ENCODE data around the gene ASTN2.

ASTN2 gene

GRCh38 chr9:116939161-116939560 is 475.7 kb downstream of the ASTN2 start:
- no peak for DNase-seq (ENCODE audit: extremely low read depth, low read depth)
- no peak overlapping the region for H3K4me3 ChIP-seq (replicated peaks; ENCODE audit: low read depth, low read length)
- TF ChIP-seq, protein P1, sequence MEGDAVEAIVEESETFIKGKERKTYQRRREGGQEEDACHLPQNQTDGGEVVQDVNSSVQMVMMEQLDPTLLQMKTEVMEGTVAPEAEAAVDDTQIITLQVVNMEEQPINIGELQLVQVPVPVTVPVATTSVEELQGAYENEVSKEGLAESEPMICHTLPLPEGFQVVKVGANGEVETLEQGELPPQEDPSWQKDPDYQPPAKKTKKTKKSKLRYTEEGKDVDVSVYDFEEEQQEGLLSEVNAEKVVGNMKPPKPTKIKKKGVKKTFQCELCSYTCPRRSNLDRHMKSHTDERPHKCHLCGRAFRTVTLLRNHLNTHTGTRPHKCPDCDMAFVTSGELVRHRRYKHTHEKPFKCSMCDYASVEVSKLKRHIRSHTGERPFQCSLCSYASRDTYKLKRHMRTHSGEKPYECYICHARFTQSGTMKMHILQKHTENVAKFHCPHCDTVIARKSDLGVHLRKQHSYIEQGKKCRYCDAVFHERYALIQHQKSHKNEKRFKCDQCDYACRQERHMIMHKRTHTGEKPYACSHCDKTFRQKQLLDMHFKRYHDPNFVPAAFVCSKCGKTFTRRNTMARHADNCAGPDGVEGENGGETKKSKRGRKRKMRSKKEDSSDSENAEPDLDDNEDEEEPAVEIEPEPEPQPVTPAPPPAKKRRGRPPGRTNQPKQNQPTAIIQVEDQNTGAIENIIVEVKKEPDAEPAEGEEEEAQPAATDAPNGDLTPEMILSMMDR (IDR thresholded peaks at IDR 0.05; ENCODE audit: low read depth, low read length, missing control alignments), result no peak

GRCh38 chr9:116937361-116937760 is 477.5 kb downstream of the ASTN2 start:
- TF ChIP-seq, protein P1 (IDR thresholded peaks at IDR 0.05; ENCODE audit: low read depth, low read length, missing control alignments), result no peak
- DNase-seq (ENCODE audit: extremely low read depth, low read depth), result no peak
- no peak overlapping the region for H3K4me3 ChIP-seq (replicated peaks; ENCODE audit: low read depth, low read length)

DNA sequence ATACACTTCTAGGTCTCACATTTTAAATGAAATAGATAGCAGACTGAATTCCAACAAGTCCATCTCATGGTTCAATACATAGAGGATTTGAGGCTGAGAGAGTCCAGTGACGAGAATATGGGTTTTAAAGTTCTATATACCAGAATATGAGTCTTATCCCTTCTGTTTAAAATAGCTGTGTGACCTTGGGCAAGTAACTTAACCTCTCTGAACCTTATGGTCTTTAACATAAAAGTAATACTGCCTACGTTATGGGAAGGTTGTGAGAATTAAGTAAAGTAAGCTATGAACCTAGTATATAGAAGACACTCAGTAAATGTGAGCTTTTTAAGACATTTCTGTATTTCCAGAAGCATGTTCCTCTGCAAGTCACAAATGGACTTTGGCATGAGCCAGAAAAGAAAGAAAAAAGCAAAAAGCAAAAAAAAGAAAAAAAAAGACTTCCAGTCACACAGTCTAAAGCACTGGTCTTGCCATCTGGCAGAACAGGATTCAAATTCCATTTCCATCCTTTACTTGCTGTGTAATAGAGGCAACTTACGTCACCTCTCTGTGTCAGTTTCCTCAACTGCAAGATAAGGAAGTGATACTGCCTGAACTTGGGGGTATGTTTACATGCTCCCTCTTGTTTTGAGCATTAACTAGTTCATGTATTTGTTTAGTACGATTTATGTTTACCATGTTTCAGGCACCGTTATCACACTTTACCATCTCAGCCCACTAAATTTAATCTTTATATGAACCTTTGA is 479.5 kb downstream of the ASTN2 start:
- TF ChIP-seq, protein P1 (IDR thresholded peaks at IDR 0.05; ENCODE audit: low read depth, low read length, missing control alignments), result no peak
- DNase-seq (ENCODE audit: extremely low read depth, low read depth), result no peak
- H3K4me3 ChIP-seq (replicated peaks; ENCODE audit: low read depth, low read length), result no peak overlapping the region

GRCh38 chr9:116934131-116934530 is 480.7 kb downstream of the ASTN2 start:
- TF ChIP-seq, protein P1 (IDR thresholded peaks at IDR 0.05; ENCODE audit: low read depth, low read length, missing control alignments), result no peak
- DNase-seq (ENCODE audit: extremely low read depth, low read depth), result no peak
- no peak overlapping the region for H3K4me3 ChIP-seq (replicated peaks; ENCODE audit: low read depth, low read length)

GRCh38 chr9:116933251-116933650 is 481.6 kb downstream of the ASTN2 start:
- no peak overlapping the region for H3K4me3 ChIP-seq (replicated peaks; ENCODE audit: low read depth, low read length)
- DNase-seq (ENCODE audit: extremely low read depth, low read depth), result no peak
- TF ChIP-seq, protein P1 (IDR thresholded peaks at IDR 0.05; ENCODE audit: low read depth, low read length, missing control alignments), result no peak

GRCh38 chr9:116929621-116930020 is 485.2 kb downstream of the ASTN2 start:
- TF ChIP-seq, protein P1 (IDR thresholded peaks at IDR 0.05; ENCODE audit: low read depth, low read length, missing control alignments), result no peak

GRCh38 chr9:116928884-116929283 is 486.0 kb downstream of the ASTN2 start:
- no peak overlapping the region for H3K4me3 ChIP-seq (replicated peaks; ENCODE audit: low read depth, low read length)
- DNase-seq (ENCODE audit: extremely low read depth, low read depth), result no peak
- TF ChIP-seq, protein P1 (IDR thresholded peaks at IDR 0.05; ENCODE audit: low read depth, low read length, missing control alignments), result no peak

More at GRCh38 chr9:116929621-116930020, 485.2 kb downstream of the ASTN2 start:
- H3K4me3 ChIP-seq (replicated peaks; ENCODE audit: low read depth, low read length), result no peak overlapping the region
- DNase-seq (ENCODE audit: extremely low read depth, low read depth), result no peak

All from HFF-Myc (cell line).